HK-2 (cell line): ENCODE data around the gene PDLIM4.

Experiments
- DNase-seq: peaks from one replicate; pipeline ENCODE4 v3.0.0-alpha.2; 2018; ENCODE audit not compliant: unreplicated experiment

Gene PDLIM4

DNA sequence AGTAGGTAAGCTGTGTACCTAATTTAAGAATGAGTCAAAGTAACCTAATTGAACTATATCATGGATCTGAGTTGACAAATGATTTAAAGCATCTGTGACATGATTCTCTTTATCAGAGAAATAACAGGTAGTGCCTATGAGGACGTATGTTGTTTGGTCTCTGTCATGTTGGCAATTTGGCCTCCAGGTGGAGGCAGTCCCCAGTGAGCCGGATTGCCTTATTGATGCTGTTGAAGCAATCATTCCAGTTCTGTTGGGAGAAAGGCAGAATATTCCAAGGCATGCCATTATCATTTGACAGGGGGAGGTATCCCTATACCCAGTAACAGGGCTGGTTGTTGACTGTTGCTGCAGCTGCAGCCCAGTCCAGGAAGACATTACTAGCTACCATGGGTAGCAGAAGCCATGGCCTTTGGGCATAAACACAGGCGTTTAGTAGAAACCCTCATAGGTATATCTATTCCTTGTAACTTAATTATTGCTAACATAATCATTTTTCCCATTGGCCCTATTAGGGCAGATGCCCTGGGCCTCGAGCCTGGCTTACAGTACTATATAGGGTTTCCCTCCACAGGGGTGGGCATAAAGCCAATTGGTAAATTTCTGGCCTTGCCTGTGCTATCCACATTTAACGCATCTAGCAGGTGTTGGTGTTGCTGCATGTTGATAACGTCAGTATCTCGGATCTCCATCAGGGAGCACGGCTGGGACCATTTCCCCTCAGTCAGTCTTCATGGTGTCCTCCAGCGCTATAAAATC, 24.5 kb downstream of the PDLIM4 start:
- DNase-seq = no peak

DNA sequence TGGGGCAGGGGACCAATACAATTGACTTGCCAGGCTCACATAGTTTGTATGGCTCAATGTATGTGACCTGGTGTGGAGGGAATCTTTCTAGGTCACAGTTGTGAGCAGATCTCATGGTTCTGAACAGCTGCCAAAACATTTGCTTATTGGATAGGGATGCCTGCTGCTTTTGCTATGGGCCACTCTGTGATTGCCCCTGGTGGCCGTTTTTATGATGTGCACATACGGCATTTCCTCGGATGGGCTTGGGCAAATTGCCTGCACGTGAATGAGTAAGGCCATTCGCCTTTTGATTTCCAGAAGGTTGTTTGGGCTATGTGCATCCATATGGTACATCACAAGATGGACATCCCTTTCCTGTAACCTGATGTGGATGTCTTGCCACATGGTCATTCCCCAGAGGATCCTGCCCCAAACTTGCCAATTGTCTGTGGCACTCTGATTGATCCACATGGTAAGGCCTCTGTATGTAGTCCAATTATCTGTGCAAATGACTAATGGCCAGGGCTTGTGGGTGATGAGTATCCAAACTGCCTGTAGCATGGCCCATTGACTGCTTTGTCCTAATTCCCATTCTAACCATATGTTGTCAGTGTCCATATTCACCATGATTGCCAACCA, 26.0 kb downstream of the PDLIM4 start:
- DNase-seq = no peak

DNA sequence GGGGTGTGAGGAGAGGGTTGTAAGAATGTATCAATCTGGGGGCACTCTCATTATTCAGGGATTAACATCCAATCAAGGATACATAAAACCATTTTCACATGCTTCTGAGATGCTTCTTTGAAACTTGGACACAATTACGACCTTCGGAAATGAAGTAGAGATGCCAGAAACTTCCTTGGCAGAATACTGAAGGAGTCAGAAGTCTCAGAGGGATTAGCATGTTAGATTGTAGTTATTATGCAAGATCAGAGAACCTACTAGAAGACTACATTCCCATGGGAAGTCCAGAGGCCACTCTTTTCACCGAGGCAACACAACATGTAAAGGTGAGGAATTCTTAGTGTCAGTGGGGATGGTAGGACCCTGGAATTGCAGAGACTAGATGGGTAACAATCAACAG, 31.6 kb downstream of the PDLIM4 start:
- no peak for DNase-seq

DNA sequence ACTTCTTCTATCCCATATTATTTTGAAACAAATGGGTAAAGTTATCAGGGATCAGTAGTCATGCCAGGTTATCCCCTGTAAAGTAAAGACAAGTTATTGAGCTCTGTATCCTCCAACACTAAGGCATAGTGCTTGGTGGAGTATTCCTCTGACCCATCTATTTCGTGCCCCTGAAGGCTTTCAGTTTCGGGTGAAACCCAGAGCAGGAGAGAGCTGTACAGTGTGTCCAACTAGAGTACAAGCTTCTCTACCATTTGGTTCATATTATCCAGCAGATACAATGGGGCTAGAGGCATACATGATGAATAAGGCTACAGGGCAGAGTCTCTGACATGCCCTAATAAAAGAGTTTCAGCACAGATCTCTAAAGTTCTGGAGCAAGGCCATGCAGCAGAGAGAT, 33.5 kb downstream of the PDLIM4 start:
- no peak for DNase-seq

DNA sequence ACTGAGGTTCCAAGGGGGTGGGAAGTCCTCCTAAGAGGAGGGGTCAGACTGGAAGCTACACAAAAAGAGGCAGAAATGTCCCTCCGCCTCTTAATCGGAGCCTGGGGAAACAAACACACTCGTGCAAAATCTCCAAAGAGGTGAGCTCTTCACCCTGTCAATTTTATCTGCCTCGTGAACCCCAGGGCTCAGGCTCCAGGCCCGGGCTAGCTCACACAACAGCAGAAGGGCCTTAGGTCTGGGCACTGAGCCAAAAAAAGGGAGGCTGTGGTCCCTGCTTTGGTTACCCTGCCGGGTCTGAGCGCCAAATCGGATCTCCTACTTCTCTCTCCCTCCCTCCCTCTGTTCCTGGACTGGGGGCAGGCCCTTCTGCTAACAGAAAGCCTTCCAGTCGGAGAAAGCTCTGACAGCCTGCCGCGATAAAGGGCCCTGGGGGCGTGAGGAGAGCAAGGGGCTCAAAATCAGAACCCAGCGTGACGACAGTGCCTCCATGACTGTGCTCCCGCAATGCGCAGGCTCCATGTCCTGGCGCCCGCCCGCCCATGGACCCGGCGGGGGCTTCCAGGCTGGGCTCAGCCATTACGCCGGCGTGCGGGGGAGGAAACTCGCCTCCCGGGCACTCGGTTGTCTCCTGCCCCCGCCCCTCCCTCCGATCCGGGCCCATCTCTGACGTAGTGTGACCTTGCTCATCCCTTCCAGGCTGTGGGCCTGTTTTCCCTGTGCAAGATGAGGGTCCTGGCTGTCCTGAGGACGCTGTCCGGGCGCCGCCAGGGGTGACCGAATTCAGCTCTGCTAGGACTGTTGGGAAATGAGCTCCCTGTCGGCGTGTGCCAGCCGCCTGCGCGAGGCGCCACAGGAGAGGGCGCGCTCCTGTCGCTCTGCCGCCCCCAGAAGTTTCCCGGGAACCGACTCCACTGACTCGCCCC, 35.8 kb downstream of the PDLIM4 start:
- peak; percentile 80 for DNase-seq

DNA sequence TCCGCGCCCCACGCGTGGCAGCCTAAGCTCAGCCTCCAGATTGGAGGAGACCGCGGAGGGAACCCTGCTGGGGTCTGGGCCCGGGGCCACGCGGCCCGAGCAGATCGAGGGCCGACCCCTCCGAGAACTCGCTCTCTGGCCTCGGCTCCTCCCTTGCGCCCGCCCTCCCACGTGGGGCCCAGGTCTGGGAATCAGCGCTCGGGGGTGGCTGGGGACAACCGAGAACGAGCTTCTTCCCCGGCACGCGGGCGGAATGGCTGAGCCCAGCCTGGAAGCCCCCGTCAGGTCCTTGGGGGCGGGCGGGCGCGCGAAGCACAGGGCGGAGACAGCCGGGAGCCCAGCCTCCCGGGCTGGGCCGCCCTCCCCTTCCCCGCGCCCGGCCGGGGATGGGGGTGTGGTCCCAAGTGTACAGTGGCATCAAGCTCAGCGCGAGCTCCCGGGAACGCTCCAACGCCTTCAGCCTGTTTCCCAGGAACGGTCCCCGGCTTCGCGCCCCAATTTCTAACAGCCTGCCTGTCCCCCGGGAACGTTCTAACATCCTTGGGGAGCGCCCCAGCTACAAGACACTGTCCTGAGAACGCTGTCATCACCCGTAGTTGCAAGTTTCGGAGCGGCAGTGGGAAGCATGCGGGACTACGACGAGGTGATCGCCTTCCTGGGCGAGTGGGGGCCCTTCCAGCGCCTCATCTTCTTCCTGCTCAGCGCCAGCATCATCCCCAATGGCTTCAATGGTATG, 36.7 kb downstream of the PDLIM4 start, which contains the start of gene SLC22A4:
Gene SLC22A4, plus strand, starts transcription at position 403 of the 736 bp plus-strand sequence. Its CDS starts 223 bp downstream, at position 626.
- DNase-seq = peak; percentile 92

DNA sequence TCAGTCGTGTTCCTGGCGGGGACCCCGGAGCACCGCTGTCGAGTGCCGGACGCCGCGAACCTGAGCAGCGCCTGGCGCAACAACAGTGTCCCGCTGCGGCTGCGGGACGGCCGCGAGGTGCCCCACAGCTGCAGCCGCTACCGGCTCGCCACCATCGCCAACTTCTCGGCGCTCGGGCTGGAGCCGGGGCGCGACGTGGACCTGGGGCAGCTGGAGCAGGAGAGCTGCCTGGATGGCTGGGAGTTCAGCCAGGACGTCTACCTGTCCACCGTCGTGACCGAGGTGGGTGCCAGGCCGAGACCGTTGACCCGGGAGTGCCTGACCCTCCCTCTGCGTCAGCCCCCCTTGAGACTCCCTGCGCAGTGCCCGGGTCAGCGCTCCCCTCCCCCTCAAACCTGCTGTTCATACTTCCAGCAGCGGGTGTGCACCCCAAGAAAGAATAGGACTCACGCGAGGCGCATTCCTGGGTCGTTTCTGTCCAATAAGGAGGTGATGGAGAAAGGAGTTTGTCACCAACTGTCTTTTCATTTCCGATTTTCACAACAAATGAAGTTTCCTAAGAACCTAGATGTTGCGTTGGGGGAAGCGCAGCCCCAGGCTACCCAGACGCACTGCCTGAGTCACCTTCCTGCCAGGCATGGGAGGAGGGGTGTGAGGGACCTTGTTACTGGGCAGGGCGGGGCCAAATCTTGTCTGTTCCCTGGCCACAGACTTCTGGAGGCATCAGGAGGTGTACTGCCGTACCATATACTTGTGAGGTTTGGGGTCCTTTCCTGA, 37.4 kb downstream of the PDLIM4 start:
- peak; percentile 76 for DNase-seq

DNA sequence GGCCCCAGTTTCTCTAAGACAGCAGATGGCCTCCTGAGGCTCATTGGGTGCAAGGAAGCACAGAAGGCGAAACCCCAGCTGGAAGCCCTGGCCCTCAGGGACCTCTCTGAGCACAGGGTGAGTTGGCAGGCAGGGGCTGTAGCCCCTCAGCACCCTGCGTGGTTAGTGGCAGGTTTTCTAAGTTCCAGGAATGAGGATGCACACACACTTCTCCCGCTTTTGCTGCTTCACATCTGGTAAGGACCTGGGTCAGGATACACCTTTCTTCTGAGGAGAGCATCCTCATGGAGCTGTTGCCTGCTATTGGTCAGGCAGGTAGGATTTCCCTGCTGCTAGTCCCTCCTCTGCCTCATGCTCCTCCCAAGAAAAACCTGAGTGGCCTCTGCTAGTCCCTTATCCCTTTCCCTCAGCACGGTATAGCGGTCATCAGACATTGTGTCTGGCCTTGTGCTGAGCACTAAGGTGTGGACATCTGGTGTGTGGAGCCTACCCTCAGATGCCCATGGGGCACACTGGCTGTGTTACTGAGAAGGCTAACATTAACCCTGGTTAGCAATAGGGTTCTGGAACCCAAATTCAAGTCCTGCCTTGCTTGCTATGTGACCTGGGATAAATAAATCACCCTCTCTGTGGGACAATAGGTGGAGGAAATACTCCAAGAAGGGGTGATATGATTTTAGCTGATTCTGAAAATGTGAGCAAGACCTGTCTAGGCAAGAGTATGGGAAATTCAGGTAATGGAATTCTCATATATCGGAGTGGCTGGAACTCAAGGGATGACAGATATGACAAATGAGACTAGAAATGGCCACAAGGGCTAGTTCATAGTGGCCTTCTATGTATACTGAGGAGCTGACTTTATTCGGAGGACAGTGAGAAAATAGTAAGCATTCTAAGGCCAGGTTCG, 38.3 kb downstream of the PDLIM4 start:
- no peak for DNase-seq

DNA sequence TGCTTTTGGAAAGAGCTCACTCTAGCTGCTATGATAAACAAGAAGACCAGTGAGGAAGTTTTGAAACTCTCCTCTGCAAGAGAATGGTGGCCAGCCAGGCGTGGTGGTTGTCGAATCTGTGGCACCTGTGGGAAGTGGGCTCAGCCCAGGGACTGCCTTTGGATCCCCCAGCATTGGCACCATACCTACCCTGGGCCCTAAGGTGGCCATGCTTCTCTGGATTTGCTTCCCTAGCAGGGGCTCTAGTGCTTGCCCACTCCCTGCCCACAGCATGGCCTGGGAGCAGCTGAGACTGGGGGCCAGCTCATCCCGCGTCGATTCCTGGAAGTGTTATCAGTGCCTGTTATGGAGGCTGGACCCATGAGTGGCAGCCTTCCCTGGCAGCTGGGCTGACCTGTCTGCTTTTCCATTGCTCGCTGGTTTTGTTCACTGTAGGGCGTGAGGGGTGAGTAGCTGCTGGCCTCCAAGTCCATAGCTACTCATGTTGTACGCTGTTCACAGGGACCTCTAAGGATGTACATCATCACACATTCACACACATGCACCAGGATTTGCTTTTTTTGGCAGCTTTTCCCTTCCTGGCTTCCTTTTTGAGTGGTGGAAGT, 39.0 kb downstream of the PDLIM4 start:
- no peak for DNase-seq

DNA sequence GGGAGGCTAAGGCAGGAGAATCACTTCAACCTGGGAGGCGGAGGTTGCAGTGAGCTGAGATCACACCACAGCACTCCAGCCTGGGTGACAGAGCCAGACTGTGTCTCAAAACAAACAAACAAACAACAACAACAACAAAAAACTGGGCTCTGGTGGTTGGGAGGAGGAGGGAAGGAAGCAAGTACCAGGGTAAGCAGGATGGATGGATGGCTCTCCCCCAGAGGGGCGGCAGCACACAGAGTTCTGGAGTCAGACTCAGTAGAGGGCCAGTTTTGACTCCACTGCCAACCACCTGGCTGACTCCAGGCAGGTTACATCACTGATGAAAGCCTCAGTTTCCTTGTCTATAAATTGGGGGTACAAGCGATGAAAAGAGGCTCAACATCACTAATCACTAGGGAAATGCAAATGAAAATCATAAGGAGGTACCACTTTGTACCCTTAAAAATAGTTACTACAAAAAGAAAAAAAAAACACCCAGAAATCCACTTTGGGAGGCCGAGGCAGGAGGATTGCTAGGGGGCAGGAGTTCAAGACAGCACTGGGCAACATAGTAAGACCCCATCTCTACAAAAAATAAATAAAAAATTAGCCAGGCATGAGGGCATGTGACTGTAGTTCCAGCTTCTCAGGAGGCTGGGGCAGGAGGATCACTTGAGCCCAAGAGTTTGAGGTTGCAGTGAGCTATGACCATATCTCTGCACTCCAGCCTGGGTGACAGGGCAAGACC, 39.9 kb downstream of the PDLIM4 start:
- no peak for DNase-seq

DNA sequence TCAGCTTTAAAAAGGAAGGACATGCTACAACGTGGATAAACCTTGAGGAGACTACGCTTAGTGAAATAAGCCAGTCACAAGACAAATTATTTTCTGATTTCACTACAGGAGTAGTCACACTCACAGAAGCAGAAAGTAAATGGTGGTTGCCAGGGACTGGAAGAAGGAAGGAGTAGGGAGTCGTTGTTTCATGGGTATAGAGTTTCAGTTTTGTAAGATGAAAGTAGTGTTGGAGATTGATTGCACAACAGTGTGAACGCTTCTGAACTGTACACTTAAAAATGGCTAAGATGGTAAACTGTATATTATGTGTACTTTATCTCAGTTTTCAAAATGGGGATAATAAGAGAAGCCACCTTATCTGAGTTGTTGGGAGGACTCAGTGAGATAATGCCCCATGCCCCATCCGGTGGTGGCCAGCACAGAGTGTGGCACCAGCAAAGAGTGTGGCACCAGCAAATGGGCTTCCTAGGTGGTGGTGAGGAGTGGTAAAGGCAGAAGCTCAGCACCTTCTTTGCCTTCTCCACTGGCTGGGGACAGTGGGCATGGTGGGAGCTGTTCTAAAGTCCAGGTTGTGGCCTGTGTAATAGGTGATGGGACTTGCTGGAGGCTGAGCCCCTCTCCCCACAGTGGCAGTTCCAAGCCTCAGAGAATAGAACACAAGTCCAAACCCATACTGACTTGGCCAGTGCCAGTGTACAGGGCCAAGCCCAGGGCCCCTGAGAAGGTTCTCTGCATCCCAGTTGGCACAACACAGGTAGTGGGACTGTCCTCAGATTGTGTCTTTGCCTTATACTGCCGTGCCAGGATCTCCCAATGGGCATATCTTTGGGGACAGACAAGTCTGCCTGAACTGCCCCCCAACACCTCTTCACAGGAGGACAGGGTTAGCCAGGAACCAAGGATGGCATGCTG, 41.1 kb downstream of the PDLIM4 start:
- no peak for DNase-seq

DNA sequence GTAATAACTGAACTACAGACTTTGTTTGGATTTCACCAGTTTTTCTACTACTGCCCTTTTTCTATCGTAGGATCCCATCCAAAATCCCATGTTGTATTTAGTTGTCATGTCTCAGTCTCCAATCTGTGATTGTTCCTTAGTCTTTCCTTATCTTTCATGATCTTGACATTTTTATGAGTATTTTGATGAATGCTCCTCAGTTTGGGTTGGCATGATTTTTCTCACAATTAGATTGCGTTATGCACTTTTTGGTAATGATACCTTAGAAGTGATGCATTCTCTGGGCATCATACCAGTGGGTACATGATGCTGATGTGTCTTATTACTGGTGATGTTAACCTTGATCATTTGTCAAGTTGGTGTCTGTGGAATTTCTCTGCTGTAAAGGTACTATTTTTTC, 42.4 kb downstream of the PDLIM4 start:
- DNase-seq = no peak

DNA sequence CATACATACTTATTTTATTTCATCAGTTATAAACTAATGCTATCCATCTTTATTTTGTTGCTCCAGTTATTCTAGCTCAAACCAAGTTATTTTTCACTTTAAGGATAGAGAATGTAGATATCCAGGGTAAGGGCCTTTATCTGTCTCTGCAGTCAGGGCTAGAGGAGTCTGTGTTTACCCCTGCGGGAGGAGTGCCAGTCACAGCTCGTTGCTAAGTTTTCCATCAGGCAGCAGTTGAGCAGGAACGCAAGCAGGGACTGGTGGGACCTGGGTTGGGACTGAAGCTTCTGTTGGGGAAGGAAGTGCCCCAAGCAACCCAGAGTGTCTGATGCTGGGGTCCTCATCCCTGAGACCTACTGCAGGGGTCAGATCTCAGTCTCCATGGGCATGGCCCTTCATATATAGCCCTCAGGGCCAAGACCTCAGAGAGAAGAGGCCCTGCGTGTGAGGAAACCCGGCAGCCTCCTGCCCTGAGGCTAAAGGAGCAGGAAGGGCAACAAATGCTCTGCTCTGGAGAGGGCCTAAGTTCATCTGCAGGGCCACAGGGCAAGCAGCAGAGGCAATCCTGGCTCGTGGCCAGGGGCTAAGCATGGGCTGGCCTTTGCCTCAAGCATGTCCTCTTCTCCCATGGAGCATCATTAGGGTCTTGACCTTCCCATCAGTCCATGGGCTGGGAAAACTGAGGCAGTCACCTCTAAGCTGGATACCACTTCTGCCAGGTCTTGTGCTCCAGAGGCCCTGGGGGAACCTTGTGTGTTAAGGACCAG, 43.3 kb downstream of the PDLIM4 start:
- DNase-seq = no peak

DNA sequence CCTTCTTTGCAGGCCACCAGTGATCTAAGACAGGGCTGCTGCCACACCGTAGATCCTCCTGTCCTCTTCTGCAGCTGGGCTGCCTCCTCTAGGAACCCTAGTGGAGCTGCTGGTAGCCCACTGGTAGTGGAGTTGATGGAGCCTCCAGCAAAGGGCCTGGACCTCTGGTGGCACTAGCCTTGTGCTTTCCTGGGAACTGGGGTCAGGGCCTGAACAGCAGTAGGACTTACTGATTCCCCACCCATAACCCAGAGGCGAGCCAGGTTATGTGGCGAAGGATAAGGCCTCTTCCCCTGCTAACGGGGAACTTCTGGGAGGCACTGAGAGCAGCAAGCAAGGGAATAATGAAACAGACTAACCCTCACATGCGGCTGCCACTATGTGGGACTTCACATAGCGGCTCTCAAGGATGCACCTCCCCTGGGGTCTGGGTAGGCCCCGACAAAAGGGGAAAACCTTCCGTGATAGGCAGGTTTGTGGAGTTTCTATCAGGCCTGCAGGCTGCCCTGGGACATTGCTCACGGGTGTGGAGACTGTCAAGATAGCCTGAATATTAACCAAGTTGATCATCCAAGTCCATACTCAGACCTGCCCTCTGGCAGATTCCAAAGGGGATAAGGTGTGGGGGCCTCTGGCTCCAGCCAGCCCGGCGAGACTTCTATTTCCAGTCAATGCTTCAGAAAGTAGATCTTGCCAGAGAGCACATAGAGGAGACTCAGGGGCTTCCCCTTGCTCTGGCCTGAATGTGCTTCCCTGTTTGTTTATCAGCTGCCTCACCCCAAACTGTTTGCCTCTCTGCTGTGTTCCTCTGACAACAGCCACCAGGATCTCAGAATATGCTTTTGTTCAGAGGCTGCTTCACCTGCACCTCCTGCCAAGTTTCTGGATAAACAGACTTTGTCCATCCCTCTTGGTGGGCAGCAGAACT, 44.1 kb downstream of the PDLIM4 start:
- DNase-seq = no peak

DNA sequence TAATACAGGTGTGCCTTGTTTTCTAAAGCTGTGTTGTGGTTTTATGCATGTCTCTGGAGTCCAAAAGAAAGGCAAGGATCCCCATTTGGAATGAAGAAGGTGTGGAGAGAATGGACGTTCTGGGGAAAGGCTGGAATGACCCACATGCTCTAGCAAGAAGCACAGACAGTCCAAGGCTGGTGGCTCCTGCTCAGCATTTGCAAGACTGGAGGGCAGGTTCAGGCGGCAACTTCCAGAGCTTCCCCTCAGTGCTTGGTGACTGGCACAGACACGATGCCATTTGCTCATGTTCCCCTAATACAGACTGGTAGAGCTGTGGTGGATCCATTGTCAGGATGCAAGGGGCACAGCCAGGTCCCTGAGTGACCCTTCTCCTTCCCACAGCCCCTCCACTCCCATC, 44.9 kb downstream of the PDLIM4 start:
- no peak for DNase-seq

DNA sequence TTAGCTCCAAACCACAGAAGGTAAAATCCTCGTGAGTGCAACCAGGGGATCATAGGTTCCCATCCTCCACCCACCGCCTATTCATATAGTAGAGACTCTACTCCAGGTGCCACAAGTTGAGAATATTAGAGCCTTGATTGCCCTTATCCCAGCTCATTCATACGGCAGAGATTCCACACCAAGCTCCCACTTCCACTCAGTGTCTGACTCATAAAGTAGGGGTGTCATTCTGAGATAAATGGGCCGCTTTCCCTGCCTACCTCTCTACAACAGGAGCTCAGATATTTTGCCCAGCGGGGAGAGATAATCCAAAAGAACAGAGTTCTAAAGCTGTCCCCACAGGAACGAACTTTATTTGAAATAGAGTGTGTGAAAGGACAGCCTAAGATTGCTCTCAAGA, 46.1 kb downstream of the PDLIM4 start:
- no peak for DNase-seq
